ENCODE measurements around the gene ASB3. TPM values are rescaled to one million over a fixed set of nuclear protein-coding genes. Genes with fewer than 3 reads are reported as not detected.

Gene ASB3
- total RNA-seq, 1 donor from 2014 or later: 11.8 TPM

- no peak for TF ChIP-seq CTCF (conservative IDR thresholded peaks at IDR 0.05; ENCODE audit: low read depth, low read length)
- DNase-seq (ENCODE audit: low read depth): no peak
- H3K4me3 ChIP-seq (ENCODE audit: low read depth, low read length): no peak overlapping the region
Observed at GRCh38 chr2:53755121-53755520, 31.6 kb downstream of the ASB3 start.

- TF ChIP-seq CTCF (conservative IDR thresholded peaks at IDR 0.05; ENCODE audit: low read depth, low read length): no peak
- no peak for DNase-seq (ENCODE audit: low read depth)
Observed at GRCh38 chr2:53753041-53753440, 33.7 kb downstream of the ASB3 start.

GRCh38 chr2:53752385-53752784, 34.4 kb downstream of the ASB3 start:
- H3K4me3 ChIP-seq (ENCODE audit: low read depth, low read length): no peak overlapping the region
- TF ChIP-seq CTCF (conservative IDR thresholded peaks at IDR 0.05; ENCODE audit: low read depth, low read length): no peak

More at GRCh38 chr2:53753041-53753440, 33.7 kb downstream of the ASB3 start:
- no peak overlapping the region for H3K4me3 ChIP-seq (ENCODE audit: low read depth, low read length)

GRCh38 chr2:53751728-53752127, 35.0 kb downstream of the ASB3 start:
- DNase-seq (ENCODE audit: low read depth): no peak
- no peak overlapping the region for H3K4me3 ChIP-seq (ENCODE audit: low read depth, low read length)
- no peak for TF ChIP-seq CTCF (conservative IDR thresholded peaks at IDR 0.05; ENCODE audit: low read depth, low read length)

More at GRCh38 chr2:53752385-53752784, 34.4 kb downstream of the ASB3 start:
- no peak for DNase-seq (ENCODE audit: low read depth)

GRCh38 chr2:53750041-53750768, 36.5 kb downstream of the ASB3 start:
- DNase-seq (ENCODE audit: low read depth): no peak
- TF ChIP-seq CTCF (conservative IDR thresholded peaks at IDR 0.05; ENCODE audit: low read depth, low read length): no peak
- H3K4me3 ChIP-seq (ENCODE audit: low read depth, low read length): no peak overlapping the region

- no peak for DNase-seq (ENCODE audit: low read depth)
- no peak overlapping the region for H3K4me3 ChIP-seq (ENCODE audit: low read depth, low read length)
- no peak for TF ChIP-seq CTCF (conservative IDR thresholded peaks at IDR 0.05; ENCODE audit: low read depth, low read length)
Observed at GRCh38 chr2:53744395-53745065, 42.2 kb downstream of the ASB3 start.
